H9 (cell line): Measurements from ENCODE around the gene RSPH10B. TPM values are rescaled to one million over a fixed set of nuclear protein-coding genes. Genes with fewer than 3 reads are reported as not detected.
"Not testable (repeated sequence)": the region's sequence is repeated elsewhere in the genome, so short reads cannot be mapped to it uniquely, and the experiment has no call there.

ENCODE experiments used
- DNase-seq: peaks from one replicate; pipeline ENCODE4 v3.0.0-alpha.2; 2017
- H2AFZ ChIP-seq: one replicate; pipeline ENCODE4 v1.6.1; 2013; ENCODE audit warnings: mild to moderate bottlenecking, low read length, control low read depth, moderate library complexity
- H2AK5ac ChIP-seq: 2 replicates; pipeline ENCODE4 v1.6.1; 2013; ENCODE audit warnings: low read length, control low read depth, mixed read lengths; ENCODE audit not compliant: insufficient read length
- H2BK120ac ChIP-seq: one replicate; pipeline ENCODE4 v1.6.1; 2013; ENCODE audit warnings: low read depth, mild to moderate bottlenecking, low read length, control low read depth, inconsistent platforms; ENCODE audit not compliant: poor library complexity, severe bottlenecking
- H2BK12ac ChIP-seq: 2 replicates; pipeline ENCODE4 v1.6.1; 2013; ENCODE audit warnings: low read length, control low read depth, mixed read lengths, low read depth; ENCODE audit not compliant: insufficient read length
- H2BK15ac ChIP-seq: 2 replicates; pipeline ENCODE4 v1.6.1; 2013; ENCODE audit warnings: low read depth, low read length, control low read depth
- H2BK20ac ChIP-seq: one replicate; pipeline ENCODE4 v1.6.1; 2013; ENCODE audit warnings: low read depth, mild to moderate bottlenecking, low read length, control low read depth, inconsistent platforms; ENCODE audit not compliant: poor library complexity, severe bottlenecking
- H2BK5ac ChIP-seq: 2 replicates; pipeline ENCODE4 v1.6.1; 2013; ENCODE audit warnings: low read length, control low read depth, mixed read lengths; ENCODE audit not compliant: insufficient read length
- H3K14ac ChIP-seq: 2 replicates; pipeline ENCODE4 v1.6.1; 2013; ENCODE audit warnings: low read length, control low read depth; ENCODE audit not compliant: insufficient read depth
- H3K18ac ChIP-seq: 2 replicates; pipeline ENCODE4 v1.6.1; 2013; ENCODE audit warnings: low read depth, mild to moderate bottlenecking, mixed read lengths, low read length, control low read depth; ENCODE audit not compliant: insufficient read length
- H3K23ac ChIP-seq: 2 replicates; pipeline ENCODE4 v1.6.1; 2013; ENCODE audit warnings: low read length, control low read depth, mixed read lengths, low read depth; ENCODE audit not compliant: insufficient read length
- H3K23me2 ChIP-seq: 2 replicates; pipeline ENCODE4 v1.6.1; 2013; ENCODE audit warnings: low read depth, mild to moderate bottlenecking, mixed read lengths, low read length, control low read depth; ENCODE audit not compliant: insufficient read length, poor library complexity, severe bottlenecking
- H3K27ac ChIP-seq: 2 replicates; pipeline ENCODE4 v1.5.1; 2013; ENCODE audit warnings: low read length, control low read depth, mixed read lengths, low read depth; ENCODE audit not compliant: insufficient read length
- H3K27me3 ChIP-seq: 2 replicates; pipeline ENCODE4 v1.6.1; 2013; ENCODE audit warnings: low read length, control low read depth, inconsistent platforms; ENCODE audit not compliant: insufficient read depth
- H3K4ac ChIP-seq: 2 replicates; pipeline ENCODE4 v1.6.1; 2013; ENCODE audit warnings: low read depth, mild to moderate bottlenecking, control low read depth, inconsistent platforms, low read length, moderate library complexity
- H3K4me1 ChIP-seq: 2 replicates; pipeline ENCODE4 v1.6.1; 2013; ENCODE audit warnings: low read length, control low read depth, inconsistent platforms; ENCODE audit not compliant: insufficient read depth
- H3K4me2 ChIP-seq: 2 replicates; pipeline ENCODE4 v1.6.1; 2013; ENCODE audit warnings: low read length, control low read depth, mixed read lengths; ENCODE audit not compliant: insufficient read length, insufficient read depth
- H3K56ac ChIP-seq: 2 replicates; pipeline ENCODE4 v1.6.1; 2013; ENCODE audit warnings: low read depth, mild to moderate bottlenecking, mixed read lengths, low read length, control low read depth; ENCODE audit not compliant: insufficient read length
- H3K79me1 ChIP-seq: 2 replicates; pipeline ENCODE4 v1.6.1; 2013; ENCODE audit warnings: low read depth, mild to moderate bottlenecking, moderate library complexity, low read length, control low read depth, inconsistent platforms; ENCODE audit not compliant: insufficient read depth, poor library complexity, severe bottlenecking
- H3K79me2 ChIP-seq: 2 replicates; pipeline ENCODE4 v1.6.1; 2013; ENCODE audit warnings: low read length, control low read depth, inconsistent platforms; ENCODE audit not compliant: insufficient read depth
- H3K9ac ChIP-seq: 2 replicates; pipeline ENCODE4 v1.6.1; 2013; ENCODE audit warnings: low read length, control low read depth, mixed read lengths; ENCODE audit not compliant: insufficient read length; ENCODE audit errors: extremely low read depth
- H3K9me3 ChIP-seq: one replicate; pipeline ENCODE4 v1.6.1; 2013; ENCODE audit warnings: low read depth, low read length, inconsistent platforms; ENCODE audit not compliant: control insufficient read depth
- H3T11ph ChIP-seq: one replicate; pipeline ENCODE4 v1.6.1; 2013; ENCODE audit warnings: mild to moderate bottlenecking, low read length, control low read depth, inconsistent platforms
- H4K20me1 ChIP-seq: one replicate; pipeline ENCODE4 v1.6.1; 2013; ENCODE audit not compliant: control insufficient read depth, insufficient read length, insufficient read depth
- H4K5ac ChIP-seq: 2 replicates; pipeline ENCODE4 v1.6.1; 2013; ENCODE audit warnings: low read depth, mild to moderate bottlenecking, mixed read lengths, low read length, control low read depth; ENCODE audit not compliant: insufficient read length
- H4K8ac ChIP-seq: replicated peaks from 2 replicates; pipeline ENCODE4 v1.6.1; 2013; ENCODE audit warnings: low read length, control low read depth, mixed read lengths, low read depth; ENCODE audit not compliant: insufficient read length
- H4K91ac ChIP-seq: 2 replicates; pipeline ENCODE4 v1.6.1; 2013; ENCODE audit warnings: low read depth, mild to moderate bottlenecking, moderate library complexity, mixed read lengths, low read length, control low read depth; ENCODE audit not compliant: insufficient read length
- H3K27ac Mint-ChIP-seq, 3 experiments: 2 replicates in 2 of 3; 3 replicates in 1 of 3; pipeline ENCODE4 v1.8.0; 2020 to 2021; ENCODE audit warnings: mixed read lengths in 3 of 3, mild to moderate bottlenecking in 1 of 3, moderate library complexity in 1 of 3
- H3K27me3 Mint-ChIP-seq: 2 replicates; pipeline ENCODE4 v1.8.0; 2021; ENCODE audit warnings: low read depth, mild to moderate bottlenecking, moderate library complexity, mixed read lengths
- H3K36me3 Mint-ChIP-seq, 3 experiments: 2 replicates in 2 of 3; 3 replicates in 1 of 3; pipeline ENCODE4 v1.8.0; 2020 to 2021; ENCODE audit warnings: low read depth in 3 of 3, mixed read lengths in 3 of 3; ENCODE audit not compliant: insufficient read depth in 1 of 3
- H3K4me1 Mint-ChIP-seq, 2 experiments: 2 replicates each; pipeline ENCODE4 v1.8.0; 2020; ENCODE audit warnings: mixed read lengths in 2 of 2
- H3K4me3 Mint-ChIP-seq, 2 experiments: 2 replicates in 1 of 2; 3 replicates in 1 of 2; pipeline ENCODE4 v1.8.0; 2020 to 2021; ENCODE audit warnings: mild to moderate bottlenecking in 2 of 2, mixed read lengths in 2 of 2, moderate library complexity in 1 of 2
- H3K9me3 Mint-ChIP-seq, 2 experiments: 2 replicates in 1 of 2; 3 replicates in 1 of 2; pipeline ENCODE4 v1.8.0; 2020; ENCODE audit warnings: mild to moderate bottlenecking in 2 of 2, mixed read lengths in 2 of 2, moderate library complexity in 1 of 2
- WGBS: extraction: QIAGEN DNeasy Blood & Tissue Kit; methylation state at CpG from one replicate; pipeline ENCODE4 v1.1.7; 2013; ENCODE audit warnings: missing lambda C conversion rate, low lambda C conversion rate, mixed read lengths; ENCODE audit not compliant: insufficient read length; ENCODE audit errors: extremely low coverage; 5-methylcytosine and 5-hydroxymethylcytosine counted together
- total RNA-seq: library from RNA; stranded (reverse); gene quantifications from 2 replicates; pipeline ENCODE4 v1.2.1, GENCODE V29; 2021

RSPH10B gene
- total RNA-seq, 1 experiment from 2014 or later: 0.63 TPM

DNA sequence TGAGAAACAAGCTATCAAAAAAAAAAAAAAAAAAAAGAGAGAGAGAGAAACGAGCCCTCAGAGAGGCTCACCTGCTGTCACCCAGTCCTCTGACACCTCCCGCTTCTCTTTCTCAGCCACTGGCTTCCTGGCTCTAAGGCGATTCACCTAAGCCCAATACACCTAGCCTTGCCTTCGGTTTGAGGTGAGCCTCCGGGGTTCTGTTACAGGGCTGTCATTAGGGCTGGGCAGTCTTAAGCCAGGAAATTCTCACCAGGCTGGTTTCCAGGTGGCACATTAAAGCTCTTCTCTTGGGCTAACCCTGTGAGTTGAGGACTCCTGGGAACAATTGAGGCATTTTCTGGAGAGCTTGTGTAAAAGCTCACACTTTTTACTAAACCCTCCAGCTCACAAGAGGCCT, 82.5 kb downstream of the RSPH10B start:
- not testable (repeated sequence) for H4K8ac ChIP-seq, H4K5ac ChIP-seq, H3K9ac ChIP-seq, H2AFZ ChIP-seq, H3K27me3 ChIP-seq, H3K4me3 Mint-ChIP-seq, H2BK120ac ChIP-seq, H3K27ac Mint-ChIP-seq, H3K36me3 Mint-ChIP-seq, H2BK5ac ChIP-seq, H3K56ac ChIP-seq, H3K4me1 ChIP-seq, H3K27ac ChIP-seq, H2AK5ac ChIP-seq, DNase-seq, H3T11ph ChIP-seq, H3K18ac ChIP-seq, H3K4me1 Mint-ChIP-seq, H3K4me2 ChIP-seq, H4K20me1 ChIP-seq, H3K79me1 ChIP-seq, H3K79me2 ChIP-seq, H3K9me3 ChIP-seq, H3K23ac ChIP-seq, H4K91ac ChIP-seq, H3K23me2 ChIP-seq, H3K4ac ChIP-seq, H2BK20ac ChIP-seq, H3K9me3 Mint-ChIP-seq, H2BK15ac ChIP-seq, H3K27me3 Mint-ChIP-seq, H3K14ac ChIP-seq, H2BK12ac ChIP-seq
- WGBS: no CpG with 5 or more reads among the region's 5 CpGs

- H3T11ph ChIP-seq, H2BK120ac ChIP-seq, H3K4me1 Mint-ChIP-seq, H4K8ac ChIP-seq, H2BK12ac ChIP-seq, H2BK5ac ChIP-seq, H3K23me2 ChIP-seq, H4K20me1 ChIP-seq, H3K9ac ChIP-seq, H3K9me3 ChIP-seq, H3K14ac ChIP-seq, H2BK15ac ChIP-seq, H3K27ac ChIP-seq, H2AFZ ChIP-seq, H2BK20ac ChIP-seq, H3K79me2 ChIP-seq, H3K4me3 Mint-ChIP-seq, H3K56ac ChIP-seq, H3K4me1 ChIP-seq, H4K91ac ChIP-seq, H3K27ac Mint-ChIP-seq, H3K18ac ChIP-seq, H4K5ac ChIP-seq, DNase-seq, H3K4me2 ChIP-seq, H3K27me3 Mint-ChIP-seq, H3K9me3 Mint-ChIP-seq, H2AK5ac ChIP-seq, H3K23ac ChIP-seq, H3K27me3 ChIP-seq, H3K4ac ChIP-seq, H3K36me3 Mint-ChIP-seq, H3K79me1 ChIP-seq: not testable (repeated sequence)
- no CpG with 5 or more reads among the region's 5 CpGs for WGBS
Observed at GRCh38 chr7:5884431-5884830, 86.1 kb downstream of the RSPH10B start.
